Measurements from ENCODE around the gene OR2A12.

Gene OR2A12

DNA sequence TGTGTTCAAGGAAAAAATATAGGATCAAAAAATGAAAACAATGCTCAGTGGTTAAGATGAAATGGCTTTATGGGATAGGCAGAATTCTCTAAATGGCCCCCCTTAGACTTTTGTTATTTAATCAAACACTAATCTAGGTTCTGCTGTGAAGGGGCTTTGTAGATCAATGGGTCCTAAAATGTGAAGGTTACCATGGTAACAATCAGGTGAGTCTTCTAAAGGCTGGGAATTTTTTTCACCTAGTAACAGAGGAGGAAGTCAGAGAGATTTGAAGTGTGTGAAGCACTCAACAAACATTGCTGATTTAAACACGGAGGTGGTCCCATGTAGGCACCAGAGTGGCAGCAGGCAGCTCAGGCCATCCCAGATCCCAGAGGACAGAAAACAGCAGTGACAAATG lies 48.0 kb downstream of the OR2A12 start:
- H3K4me3 ChIP-seq (ENCODE audit: low read depth, low read length), result no peak overlapping the region
- DNase-seq (ENCODE audit: low read depth), result no peak
- TF ChIP-seq POLR2A (IDR thresholded peaks at IDR 0.05; ENCODE audit: extremely low read depth, insufficient read length) (no peak), MYC (IDR thresholded peaks at IDR 0.05; ENCODE audit: low read depth, low read length) (no peak)
- TF ChIP-seq, protein P1, sequence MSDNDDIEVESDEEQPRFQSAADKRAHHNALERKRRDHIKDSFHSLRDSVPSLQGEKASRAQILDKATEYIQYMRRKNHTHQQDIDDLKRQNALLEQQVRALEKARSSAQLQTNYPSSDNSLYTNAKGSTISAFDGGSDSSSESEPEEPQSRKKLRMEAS (IDR thresholded peaks at IDR 0.05; ENCODE audit: low read depth, low read length), result no peak
- TF ChIP-seq, protein P2, sequence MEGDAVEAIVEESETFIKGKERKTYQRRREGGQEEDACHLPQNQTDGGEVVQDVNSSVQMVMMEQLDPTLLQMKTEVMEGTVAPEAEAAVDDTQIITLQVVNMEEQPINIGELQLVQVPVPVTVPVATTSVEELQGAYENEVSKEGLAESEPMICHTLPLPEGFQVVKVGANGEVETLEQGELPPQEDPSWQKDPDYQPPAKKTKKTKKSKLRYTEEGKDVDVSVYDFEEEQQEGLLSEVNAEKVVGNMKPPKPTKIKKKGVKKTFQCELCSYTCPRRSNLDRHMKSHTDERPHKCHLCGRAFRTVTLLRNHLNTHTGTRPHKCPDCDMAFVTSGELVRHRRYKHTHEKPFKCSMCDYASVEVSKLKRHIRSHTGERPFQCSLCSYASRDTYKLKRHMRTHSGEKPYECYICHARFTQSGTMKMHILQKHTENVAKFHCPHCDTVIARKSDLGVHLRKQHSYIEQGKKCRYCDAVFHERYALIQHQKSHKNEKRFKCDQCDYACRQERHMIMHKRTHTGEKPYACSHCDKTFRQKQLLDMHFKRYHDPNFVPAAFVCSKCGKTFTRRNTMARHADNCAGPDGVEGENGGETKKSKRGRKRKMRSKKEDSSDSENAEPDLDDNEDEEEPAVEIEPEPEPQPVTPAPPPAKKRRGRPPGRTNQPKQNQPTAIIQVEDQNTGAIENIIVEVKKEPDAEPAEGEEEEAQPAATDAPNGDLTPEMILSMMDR (IDR thresholded peaks at IDR 0.05; ENCODE audit: low read depth, low read length), result no peak

DNA sequence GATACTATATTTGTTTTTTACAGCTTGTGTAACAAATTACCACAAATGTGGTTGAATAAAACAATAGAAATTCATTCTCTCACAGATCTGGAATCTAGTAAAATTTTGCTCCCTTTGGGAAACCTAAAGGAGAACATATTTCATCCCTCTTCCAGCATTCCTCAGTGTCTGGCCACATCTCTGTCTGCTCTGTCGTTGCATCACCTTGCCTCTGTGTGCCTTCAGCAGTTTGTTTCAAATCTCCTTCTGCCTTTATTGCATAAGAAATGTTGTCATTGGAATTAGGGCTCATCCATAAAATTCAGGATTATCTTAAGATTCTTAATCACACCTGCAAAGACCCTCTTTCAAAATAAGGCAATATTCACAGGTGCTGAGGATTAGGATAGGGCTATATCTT lies 51.4 kb downstream of the OR2A12 start:
- DNase-seq (ENCODE audit: low read depth), result no peak
- TF ChIP-seq, protein P2 (IDR thresholded peaks at IDR 0.05; ENCODE audit: low read depth, low read length), result no peak
- TF ChIP-seq MYC (IDR thresholded peaks at IDR 0.05; ENCODE audit: low read depth, low read length) (no peak), POLR2A (IDR thresholded peaks at IDR 0.05; ENCODE audit: extremely low read depth, insufficient read length) (no peak)
- TF ChIP-seq, protein P1 (IDR thresholded peaks at IDR 0.05; ENCODE audit: low read depth, low read length), result no peak
- H3K4me3 ChIP-seq (ENCODE audit: low read depth, low read length), result no peak overlapping the region

DNA sequence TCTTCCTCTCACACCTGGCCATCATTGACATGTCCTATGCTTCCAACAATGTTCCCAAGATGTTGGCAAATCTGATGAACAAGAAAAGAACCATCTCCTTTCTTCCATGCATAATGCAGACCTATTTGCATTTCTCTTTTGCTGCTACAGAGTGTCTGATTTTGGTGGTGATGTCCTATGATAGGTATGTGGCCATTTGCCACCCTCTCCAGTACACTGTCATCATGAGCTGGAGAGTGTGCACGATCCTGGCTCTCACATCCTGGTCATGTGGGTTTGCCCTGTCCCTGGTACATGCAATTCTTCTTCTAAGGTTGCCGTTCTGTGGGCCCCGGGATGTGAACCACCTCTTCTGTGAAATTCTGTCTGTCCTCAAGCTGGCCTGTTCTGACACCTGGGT lies 56.1 kb downstream of the OR2A12 start:
- TF ChIP-seq POLR2A (IDR thresholded peaks at IDR 0.05; ENCODE audit: extremely low read depth, insufficient read length) (no peak), MYC (IDR thresholded peaks at IDR 0.05; ENCODE audit: low read depth, low read length) (no peak)
- no peak for DNase-seq (ENCODE audit: low read depth)
- no peak overlapping the region for H3K4me3 ChIP-seq (ENCODE audit: low read depth, low read length)

DNA sequence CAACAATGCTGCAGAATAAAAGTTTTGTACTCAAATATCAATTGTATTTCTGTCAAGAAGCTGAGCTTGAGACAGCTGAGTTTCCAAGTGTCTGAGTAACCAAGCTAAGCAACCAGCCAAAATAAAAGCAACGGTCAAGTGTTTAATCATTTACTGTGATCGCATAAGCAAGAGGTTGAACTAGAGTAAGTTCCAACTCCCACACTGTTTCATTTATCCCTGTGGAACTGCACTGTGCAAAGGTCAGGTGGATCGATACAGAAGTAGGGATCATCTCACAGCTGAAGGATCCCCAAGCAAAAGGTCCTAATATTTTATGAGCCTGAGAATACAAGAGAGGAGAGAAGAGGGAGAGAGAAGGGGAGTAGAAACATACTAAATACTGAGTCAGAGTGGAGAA lies 58.3 kb downstream of the OR2A12 start:
- no peak overlapping the region for H3K4me3 ChIP-seq (ENCODE audit: low read depth, low read length)
- TF ChIP-seq, protein P1 (IDR thresholded peaks at IDR 0.05; ENCODE audit: low read depth, low read length), result no peak
- TF ChIP-seq, protein P2 (IDR thresholded peaks at IDR 0.05; ENCODE audit: low read depth, low read length), result no peak
- TF ChIP-seq POLR2A (IDR thresholded peaks at IDR 0.05; ENCODE audit: extremely low read depth, insufficient read length) (no peak), MYC (IDR thresholded peaks at IDR 0.05; ENCODE audit: low read depth, low read length) (no peak)
- no peak for DNase-seq (ENCODE audit: low read depth)

DNA sequence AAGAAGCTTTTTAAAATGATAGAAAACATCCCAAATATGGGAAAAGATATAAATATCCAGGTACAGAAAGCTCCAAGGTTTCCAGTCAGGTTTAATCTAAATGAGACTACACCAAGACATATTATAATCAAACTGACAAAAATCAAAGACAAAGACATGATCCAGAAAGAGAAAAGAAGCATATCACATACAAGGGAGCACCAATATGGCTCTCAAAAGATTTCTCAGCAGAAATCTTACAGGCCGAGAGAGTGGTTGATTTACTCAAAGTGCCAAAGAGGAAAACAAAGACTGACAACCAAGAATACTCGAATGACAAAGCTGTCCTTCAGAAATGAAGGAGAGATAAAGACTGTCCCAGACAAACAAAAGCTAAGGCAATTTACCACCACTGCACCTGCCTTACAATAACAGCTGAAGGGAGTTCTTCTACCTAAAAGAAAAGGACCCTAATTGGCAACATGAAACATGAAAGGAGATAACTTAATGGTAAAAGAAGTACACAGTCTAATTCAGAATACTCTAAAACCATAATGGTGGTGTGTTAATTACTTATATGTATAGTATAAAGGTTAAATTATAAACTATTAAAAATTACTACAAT lies 62.2 kb downstream of the OR2A12 start:
- TF ChIP-seq POLR2A (IDR thresholded peaks at IDR 0.05; ENCODE audit: extremely low read depth, insufficient read length) (no peak), MYC (IDR thresholded peaks at IDR 0.05; ENCODE audit: low read depth, low read length) (no peak)
- TF ChIP-seq, protein P2 (IDR thresholded peaks at IDR 0.05; ENCODE audit: low read depth, low read length), result no peak
- TF ChIP-seq, protein P1 (IDR thresholded peaks at IDR 0.05; ENCODE audit: low read depth, low read length), result no peak
- DNase-seq (ENCODE audit: low read depth), result no peak
- H3K4me3 ChIP-seq (ENCODE audit: low read depth, low read length), result no peak overlapping the region

All from NB4 (cell line).